ENCODE measurements around the gene NUDT17.
A peak's percentile ranks its signal among the peaks of the same experiment; 100 is the strongest.

NUDT17 gene

GRCh38 chr1:145891587-145892485 is 46.4 kb downstream of the NUDT17 start:
- peak; percentile 68 for DNase-seq

GRCh38 chr1:145892486-145893087 is 47.2 kb downstream of the NUDT17 start:
- DNase-seq = no peak

GRCh38 chr1:145893306-145894055 is 48.1 kb downstream of the NUDT17 start:
- DNase-seq = no peak

- no peak for DNase-seq
These were observed 50.0 kb downstream of the NUDT17 start for GRCh38 chr1:145895471-145895870.

GRCh38 chr1:145897969-145898368 is 52.5 kb downstream of the NUDT17 start:
- DNase-seq = no peak

Data from stimulated activated CD4-positive, alpha-beta T cell treated with anti-CD3 and anti-CD28 coated beads, Interleukin-2, amount 100 ng/mL, for 24 hours (primary cell).